Stimulated activated CD4-positive, alpha-beta T cell treated with anti-CD3 and anti-CD28 coated beads, Interleukin-15, amount 100 ng/mL, for 24 hours (primary cell): ENCODE measurements around the gene TMEM9.
A peak's percentile ranks its signal among the peaks of the same experiment; 100 is the strongest.

Experiments used
- DNase-seq: peaks from one replicate; pipeline ENCODE4 v3.0.0-alpha.2; 2020

Gene TMEM9

GRCh38 chr1:201154389-201155165 is at the start of gene TMEM9:
Gene TMEM9 (minus strand): TSS chr1:201154474. CDS start chr1:201153923, 551 bp downstream.
- DNase-seq, result peak; percentile 98

- no peak for DNase-seq
Measured at GRCh38 chr1:201198598-201198997, 44.3 kb upstream of the TMEM9 start.

GRCh38 chr1:201194046-201194445 is 39.8 kb upstream of the TMEM9 start:
- no peak for DNase-seq

DNA sequence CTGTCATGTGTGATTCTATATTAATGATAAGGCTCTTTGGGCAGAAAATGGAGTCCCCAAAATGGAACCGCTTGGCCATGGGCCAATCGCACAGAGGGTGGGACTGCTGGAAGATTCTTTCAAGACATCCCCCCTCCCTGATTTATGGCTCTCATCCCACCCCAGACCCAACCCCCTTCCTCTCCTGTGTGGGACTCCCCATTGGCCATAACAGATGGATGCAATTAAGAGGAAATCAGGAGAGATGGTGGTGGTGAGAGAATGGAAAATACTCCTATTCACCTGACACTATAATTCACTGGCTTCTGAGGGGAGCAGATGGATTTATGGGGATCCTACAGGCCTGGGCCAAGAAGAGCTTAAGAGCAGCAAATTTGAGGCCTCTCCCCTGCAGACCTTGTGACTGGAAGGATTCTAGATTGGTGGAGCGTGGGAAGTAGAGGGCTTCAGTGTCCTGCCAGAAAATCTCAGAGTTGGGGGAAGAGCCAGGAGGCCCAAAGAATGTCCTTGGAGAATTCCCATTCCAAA is 38.1 kb upstream of the TMEM9 start:
- no peak for DNase-seq

- DNase-seq, result peak; percentile 65
Measured at GRCh38 chr1:201191653-201192260, 37.5 kb upstream of the TMEM9 start.

DNA sequence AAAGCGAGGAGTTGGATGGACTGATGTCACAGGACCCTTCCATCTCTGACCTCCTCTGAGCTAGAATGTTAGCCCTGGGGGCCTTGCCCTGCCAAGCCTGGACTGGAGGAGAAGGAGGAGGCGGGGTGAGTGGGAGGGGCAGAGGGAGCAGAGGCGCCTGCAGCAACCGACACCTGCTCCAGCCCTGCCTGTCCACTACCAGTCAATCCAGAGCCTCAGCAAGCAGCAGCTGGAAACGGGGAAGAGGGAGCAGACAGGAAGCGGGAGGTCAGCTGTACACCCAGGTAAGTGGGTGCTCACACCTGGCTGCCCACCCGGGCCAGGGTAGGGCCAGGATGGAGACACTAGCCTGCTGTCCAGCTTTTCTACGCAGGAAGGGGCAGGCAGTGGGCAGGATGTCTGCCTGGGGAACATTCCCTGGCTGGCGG is 36.4 kb upstream of the TMEM9 start, which contains the start of gene IGFN1:
TSS of gene IGFN1 (plus strand) at position 201 of the 428 bp plus-strand sequence. CDS start 2,470 bp downstream, outside the sequence.
- DNase-seq, result no peak

DNA sequence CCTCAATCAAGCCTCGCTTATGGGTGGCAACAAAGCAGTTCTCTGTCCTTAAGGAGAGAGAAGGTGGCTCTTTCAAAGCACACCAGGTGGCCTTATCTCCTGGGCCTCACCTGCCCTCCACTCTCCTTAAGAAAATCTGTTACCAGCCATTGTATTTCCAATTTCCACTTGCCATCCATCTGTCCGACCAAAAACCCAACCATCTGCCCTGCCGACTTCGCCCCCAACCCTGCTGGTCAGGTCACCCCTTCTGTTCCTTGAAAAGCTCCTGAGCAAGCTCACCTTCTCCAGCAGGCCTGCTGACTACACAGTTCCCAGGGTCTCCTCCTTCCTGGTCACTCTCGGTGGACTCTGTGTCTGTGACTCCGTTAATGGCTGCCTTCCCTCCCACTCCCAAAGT is 35.7 kb upstream of the TMEM9 start:
- DNase-seq, result no peak

DNA sequence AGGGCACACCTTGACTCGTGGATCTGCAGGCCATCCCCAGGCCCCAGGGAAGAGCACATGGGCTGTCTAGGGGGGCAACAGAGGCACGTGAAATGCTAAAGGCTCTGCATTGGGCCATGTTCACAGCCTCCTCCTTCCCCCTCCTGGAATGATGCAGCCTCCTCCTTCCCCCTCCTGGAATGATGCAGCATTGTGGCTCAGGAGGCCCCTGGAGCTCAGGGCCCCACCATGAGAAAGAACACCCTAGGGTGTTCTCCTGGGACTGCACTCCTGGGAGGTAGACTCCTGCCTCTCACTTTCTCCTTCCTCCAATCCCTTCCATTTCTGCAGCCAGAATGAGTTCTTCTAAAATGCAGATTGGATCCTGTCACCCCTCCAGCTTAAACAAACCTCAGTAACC is 34.8 kb upstream of the TMEM9 start:
- no peak for DNase-seq

DNA sequence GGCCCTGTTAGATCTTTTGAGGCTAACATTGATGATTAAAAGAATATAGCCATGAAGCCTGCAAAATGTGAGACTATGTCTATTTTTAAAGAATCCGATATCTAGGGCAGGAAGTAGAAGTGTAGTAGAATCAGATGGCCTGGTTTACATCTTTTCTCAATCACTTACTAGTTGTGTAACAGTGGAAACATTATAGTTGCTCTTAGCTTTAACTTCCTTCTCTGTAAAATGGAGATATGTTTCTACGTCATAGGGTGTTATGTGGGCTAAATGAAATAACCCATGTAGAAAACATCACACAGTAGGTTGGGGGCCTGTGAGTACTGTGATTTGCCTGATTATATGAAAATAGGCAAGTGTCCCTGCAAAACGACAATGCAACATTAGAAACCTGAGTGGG is 31.9 kb upstream of the TMEM9 start:
- DNase-seq, result no peak

GRCh38 chr1:201185527-201186128 is 31.4 kb upstream of the TMEM9 start:
- no peak for DNase-seq

DNA sequence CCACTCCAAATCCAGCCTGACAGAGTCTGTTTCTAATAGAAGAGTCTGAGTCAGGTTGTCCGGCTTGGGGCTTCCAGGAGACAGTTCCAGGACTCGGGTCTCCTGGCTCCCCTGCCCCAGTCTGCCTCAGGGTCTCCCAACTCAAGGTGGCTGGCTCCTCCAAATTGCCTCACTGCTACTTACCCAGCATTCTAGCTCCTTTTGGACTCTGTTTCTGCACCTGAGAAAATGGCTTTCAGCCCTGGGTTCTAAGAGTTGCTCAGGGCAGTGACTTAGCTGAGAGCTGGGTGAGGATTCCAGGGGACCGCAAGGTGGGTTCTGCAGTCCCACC is 30.8 kb upstream of the TMEM9 start:
- DNase-seq, result no peak

GRCh38 chr1:201184307-201185122 is 30.2 kb upstream of the TMEM9 start:
- DNase-seq, result no peak

DNA sequence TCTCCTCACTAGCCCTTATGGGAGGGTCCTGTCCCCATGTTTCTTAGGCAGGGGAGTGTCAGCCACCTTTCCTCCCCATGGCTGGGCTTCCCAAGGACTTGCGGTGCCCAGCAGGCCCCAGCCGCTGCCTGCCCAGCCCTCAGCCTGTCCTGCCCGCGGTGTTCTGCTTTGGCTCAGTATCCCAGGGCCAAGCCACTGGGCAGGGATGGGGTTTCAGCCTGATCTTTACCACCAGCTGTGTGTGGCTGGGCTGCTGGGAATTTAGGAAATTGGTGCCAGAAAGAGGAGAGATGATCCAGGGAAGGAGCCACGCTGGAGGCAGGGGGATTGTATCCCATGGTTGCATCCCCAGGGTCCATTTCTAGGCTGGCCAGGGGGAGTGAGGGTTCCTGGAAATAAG is 29.5 kb upstream of the TMEM9 start:
- DNase-seq, result no peak

- DNase-seq, result no peak
Measured at GRCh38 chr1:201183209-201183608, 28.9 kb upstream of the TMEM9 start.

DNA sequence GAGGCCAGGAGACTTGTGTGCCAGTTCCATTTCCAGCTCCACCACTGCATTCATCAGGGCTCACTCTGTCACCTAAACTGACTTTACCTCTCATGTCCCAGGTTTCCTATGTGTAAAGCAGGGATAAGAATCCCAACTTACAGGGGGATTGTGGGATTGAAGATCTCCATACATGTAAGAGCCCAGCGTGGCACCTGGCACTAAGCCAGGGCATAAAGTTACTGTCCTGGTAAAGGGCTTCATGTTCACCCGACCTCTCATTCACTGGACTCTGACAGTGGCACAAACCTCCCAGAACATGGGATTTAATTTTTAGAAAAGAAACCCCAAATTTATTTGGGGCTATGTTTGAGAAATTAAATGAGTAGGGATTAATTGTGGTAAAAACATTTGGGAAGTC is 27.5 kb upstream of the TMEM9 start:
- no peak for DNase-seq

GRCh38 chr1:201181323-201181722 is 27.0 kb upstream of the TMEM9 start:
- DNase-seq, result no peak

GRCh38 chr1:201180901-201181300 is 26.6 kb upstream of the TMEM9 start:
- DNase-seq, result no peak

DNA sequence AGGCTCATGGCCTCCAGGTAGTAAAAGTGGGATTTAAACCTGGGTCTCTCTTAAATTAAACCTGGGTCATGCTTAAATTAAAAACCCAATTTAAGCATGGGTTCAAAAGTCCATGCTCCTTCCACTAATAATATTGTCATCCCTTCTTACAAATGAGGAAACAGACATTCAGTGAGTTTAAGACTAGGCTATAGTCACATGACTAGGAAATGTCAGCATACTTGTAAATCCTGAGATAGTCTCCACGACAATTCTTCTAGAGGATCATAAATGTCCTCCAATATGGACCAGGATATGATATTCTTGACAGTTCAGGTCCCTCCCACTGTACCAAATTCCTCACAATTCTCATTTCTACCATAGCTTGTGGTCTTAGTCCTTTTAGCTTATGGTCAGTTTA is 25.9 kb upstream of the TMEM9 start:
- DNase-seq, result no peak

DNA sequence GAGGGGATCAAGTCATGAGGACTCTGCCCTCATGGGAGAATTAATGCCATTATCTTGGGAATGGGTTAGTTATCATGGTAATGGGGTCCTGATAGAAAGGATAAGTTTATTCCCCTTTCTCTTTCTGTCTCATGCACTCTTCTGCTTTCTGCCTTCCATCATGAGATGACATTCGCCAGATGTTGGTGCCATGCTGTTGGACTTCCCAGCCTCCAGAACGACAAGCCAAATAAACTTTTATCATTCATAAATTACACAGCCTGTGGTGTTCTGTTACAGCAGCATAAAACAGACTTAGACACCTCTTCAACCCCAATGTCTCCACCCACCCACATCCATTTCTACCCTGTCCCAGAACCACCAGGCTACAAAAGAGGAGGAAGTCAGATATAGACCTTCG is 24.4 kb upstream of the TMEM9 start:
- no peak for DNase-seq

- no peak for DNase-seq
Measured at GRCh38 chr1:201176940-201177339, 22.7 kb upstream of the TMEM9 start.

DNA sequence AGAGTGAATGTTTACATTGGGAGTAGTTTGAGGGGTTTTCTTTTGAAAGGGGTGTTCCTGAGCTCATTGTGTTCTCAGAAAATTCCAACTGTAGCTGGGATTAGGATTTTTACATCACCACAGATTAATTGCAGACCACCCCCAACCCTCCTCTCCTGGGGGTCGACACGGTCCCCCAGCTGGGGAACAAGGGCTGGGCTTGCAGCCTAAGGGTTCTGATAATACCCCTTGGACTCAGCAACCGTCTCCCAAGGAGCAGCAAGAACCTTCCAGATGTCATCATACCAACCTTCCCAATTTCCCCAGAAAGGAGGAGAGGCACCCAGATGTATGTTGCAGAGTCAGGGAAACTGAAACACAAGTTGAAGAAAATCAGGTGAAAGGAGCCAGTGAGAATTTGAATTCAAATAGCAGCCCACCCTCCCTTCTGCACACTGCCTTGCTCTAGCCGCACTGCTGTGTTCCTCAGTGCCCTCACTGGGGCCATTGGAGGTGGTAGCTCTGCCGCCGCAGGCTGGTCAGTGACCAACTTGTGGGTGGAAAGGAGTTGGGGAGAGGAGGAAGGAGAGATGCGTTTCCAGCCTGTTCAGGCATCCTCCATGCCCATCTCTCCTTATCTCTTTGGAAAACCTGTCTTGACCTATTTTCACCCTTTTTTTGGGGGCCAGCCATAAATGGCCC is 21.7 kb upstream of the TMEM9 start:
- no peak for DNase-seq

- no peak for DNase-seq
Measured at GRCh38 chr1:201173736-201174135, 19.5 kb upstream of the TMEM9 start.
